ENCODE data around the gene TMEM132A.

Gene TMEM132A

DNA sequence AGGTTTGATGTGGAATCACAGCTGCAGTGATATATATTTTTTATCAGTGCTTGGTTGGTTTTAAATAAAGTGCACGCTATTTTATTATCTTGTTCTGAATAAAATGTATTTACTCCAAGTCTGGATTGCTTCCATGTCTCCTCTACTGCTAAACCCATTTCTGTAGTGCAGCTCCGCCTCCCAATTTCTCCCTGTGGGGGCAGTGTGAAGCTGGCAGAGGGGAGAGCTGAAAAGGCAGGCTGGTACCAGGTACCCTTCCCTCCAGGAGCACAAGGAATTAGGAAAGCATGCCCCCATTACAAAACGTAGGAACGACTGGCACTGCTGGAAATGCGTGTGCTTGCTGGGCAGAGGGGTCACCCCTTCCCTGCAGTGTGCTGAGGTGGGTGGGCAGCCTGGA, 934 bp upstream of the TMEM132A start:
- no peak for DNase-seq

DNA sequence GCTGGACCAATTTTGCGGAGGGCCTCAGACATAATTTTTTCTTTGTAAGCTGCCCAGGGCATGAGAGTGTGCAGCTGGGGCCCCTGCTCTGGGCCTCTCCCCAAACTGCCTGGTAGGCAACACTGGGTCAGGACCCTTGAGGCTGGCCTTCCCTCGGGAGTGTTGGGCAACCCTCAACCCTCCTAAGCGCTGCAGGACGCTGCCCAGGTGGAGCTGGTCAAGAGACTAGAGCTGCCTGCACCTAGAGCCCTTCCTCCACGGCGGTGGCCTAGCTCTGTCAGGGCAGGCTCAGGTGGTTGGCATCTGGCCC, 505 bp upstream of the TMEM132A start:
- no peak for DNase-seq

DNA sequence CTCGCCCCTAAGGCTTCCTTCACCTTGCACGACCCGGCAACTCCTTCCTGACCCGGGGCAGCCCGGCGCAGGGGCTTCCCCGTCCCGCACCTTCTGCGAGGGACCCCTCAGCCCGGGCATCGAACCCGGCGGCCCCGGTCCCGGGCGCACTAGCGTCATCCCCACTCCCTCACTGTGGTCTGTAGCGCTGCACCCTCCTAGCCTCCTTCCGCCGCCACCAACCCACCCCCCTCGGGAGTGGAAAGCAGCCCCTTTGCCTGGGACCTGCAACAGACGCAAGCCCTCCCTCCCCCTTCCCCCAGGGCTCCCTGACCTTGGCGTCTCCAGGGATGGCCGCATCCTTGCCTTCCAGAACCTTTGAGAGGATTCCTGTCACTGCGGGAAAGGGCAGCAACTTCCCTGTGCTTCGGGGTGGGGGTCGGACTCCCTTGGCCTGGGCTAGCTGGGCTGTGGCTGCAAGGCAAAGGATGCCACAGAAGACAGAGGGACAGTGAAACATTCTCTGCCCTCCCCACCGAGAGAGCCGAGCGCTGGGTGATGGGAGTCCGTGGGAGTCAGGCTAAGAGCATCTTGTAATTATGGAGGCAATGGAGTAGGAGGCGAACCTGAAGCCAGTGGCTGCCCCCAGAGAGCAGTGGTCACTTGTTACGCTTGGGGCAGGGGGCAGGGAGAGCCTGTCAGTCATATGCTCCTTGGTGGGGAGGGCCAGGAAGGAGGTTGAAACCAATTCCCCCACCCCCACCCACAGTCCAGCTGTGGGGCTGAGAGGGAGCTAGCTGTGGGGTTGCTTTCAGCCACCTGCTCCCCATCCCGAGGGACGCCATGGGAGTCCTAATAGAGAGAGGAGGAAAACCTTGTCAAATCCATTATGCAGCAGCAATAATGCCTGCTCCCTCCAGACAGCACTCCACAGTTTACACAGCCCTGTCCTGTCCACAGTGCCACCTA, 920 bp downstream of the TMEM132A start:
- DNase-seq, result no peak

DNA sequence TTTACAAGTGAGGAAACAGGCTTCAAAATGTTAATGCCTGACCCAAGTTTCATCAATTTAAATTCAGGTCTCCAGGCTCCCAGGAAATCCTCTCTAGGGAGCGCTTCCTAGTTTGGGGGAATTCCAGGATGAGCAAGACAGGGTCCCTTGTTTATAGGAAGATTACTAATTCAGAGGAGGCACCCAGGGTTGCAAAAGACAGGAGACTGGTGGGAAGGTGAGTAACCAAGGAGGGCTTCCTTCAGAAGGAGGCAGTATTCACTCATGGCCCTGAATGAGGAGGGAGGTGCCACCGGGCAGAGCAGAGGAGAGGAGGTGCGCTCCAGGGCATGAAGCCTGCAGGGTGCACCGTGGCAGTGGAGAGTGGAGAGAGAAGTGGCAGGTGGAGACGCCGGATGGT, 1.6 kb downstream of the TMEM132A start:
- no peak for DNase-seq

DNA sequence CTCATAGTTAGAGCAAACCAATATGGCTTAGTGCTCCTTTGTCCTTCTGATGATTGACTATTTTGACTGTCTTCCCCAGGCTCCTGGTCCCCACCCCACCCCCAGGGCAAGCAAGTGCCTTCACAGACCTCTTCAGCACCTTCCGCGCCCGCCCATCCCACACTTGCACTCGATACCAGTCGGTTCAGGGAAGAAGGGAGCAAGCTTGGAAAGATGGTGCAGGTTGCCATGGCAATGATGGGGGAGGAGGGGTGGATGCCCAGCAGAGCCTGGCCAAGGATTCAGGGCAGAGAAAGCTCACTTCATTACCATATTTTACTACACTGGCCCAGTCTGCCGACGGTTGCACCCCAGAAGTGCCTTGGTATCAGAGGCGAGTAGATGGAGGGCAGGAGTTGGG, 2.2 kb downstream of the TMEM132A start:
- DNase-seq, result no peak

DNA sequence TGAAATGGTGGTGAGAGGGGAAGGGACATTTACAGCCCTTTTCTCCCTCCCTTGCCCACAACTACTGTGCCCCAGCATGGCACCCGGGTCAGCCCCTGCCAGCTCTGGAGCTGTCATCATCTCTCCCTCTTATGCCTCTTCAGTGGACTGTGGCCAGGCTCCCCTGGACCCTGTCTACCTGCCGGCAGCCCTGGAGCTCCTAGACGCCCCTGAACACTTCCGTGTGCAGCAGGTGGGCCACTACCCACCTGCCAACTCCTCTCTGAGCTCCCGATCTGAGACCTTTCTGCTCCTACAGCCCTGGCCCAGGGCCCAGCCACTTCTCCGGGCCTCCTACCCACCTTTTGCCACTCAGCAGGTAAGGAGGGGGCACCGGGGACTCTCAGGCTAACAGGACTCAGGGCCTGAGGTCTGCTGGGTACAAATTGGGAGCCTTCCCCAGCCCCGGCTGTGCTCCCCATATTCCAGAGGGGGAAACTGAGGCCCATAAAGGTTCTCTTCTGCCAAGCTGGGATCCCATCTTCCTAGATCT, 2.9 kb downstream of the TMEM132A start:
- DNase-seq, result no peak

DNA sequence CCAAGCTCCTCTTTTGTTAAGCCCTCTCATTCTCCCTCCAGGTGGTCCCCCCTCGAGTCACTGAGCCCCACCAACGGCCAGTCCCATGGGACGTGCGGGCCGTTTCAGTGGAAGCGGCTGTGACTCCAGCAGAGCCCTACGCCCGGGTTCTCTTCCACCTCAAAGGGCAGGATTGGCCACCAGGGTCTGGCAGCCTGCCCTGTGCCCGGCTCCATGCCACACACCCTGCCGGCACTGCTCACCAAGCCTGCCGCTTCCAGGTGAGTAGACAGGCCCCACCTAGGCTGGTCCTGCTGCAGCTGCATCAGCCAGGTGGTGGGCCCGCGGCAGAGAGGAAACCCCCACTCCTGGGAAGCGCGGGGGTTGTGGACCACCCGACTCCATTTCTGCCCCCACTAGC, 3.3 kb downstream of the TMEM132A start:
- DNase-seq, result no peak

DNA sequence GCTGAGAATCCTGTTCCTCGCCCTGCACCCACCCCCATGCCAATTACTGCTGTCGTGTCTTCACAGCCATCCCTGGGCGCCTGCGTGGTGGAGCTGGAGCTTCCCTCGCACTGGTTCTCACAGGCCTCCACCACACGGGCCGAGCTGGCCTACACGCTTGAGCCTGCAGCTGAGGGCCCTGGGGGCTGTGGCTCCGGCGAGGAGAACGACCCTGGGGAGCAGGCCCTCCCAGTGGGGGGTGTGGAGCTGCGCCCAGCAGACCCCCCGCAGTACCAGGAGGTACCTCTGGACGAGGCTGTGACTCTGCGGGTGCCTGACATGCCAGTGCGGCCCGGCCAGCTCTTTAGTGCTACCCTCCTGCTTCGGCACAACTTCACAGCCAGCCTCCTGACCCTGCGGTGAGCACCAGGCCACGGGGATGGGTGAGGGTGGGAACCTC, 4.3 kb downstream of the TMEM132A start:
- no peak for DNase-seq

DNA sequence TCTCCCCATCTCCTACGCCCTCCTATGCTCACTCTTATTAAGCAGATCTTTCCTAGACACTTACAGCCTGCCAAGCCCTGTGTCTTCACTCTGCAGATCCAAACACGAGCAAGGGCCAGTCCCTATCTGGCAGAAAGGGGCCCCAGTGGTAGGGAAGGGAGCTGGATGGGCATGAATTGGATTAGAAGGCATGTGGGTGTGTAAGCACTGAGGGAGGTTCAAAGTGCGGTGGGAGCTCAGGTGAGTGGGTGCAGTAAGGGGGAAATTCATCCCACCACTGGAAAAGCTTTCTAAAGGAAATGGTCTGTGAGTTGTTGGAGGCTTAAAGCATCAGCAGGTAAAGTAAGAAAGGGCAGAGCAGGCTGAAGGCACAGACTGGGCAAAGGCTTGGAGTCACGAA, 5.5 kb downstream of the TMEM132A start:
- no peak for DNase-seq

GRCh38 chr11:60930394-60930793, 6.1 kb downstream of the TMEM132A start:
- no peak for DNase-seq

GRCh38 chr11:60931917-60932316, 7.7 kb downstream of the TMEM132A start:
- no peak for DNase-seq

- no peak for DNase-seq
Observed at GRCh38 chr11:60932605-60933356, 8.5 kb downstream of the TMEM132A start.

GRCh38 chr11:60933416-60934123, 9.3 kb downstream of the TMEM132A start:
- DNase-seq, result no peak

DNA sequence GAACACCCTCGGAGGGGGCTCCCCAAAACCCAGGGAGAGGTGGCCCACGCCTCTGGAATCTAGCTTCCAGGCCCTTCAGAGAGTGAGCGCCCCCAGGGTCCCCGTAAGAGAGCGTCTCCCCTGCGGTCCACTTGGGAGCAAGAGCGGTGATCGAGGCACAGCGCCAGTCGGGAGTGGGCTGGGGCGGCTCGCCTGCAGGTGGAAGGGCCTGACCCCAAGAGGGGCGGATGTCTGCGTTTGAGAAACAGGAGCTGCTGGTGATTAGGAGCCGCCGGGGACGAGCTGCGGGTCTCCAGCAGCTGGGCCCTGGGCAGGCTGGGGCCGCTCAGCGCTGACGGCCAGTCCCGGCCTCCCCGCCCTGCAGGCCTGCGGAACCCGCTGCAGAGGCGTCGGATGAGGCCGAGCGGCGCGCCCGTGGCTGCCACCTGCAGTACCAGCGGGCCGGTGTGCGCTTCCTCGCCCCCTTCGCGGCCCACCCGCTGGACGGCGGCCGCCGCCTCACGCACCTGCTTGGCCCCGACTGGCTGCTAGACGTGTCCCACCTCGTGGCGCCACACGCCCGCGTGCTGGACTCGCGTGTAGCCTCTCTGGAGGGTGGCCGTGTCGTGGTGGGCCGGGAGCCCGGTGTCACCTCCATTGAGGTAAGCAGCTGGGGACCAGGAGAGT, 10.0 kb downstream of the TMEM132A start:
- no peak for DNase-seq

DNA sequence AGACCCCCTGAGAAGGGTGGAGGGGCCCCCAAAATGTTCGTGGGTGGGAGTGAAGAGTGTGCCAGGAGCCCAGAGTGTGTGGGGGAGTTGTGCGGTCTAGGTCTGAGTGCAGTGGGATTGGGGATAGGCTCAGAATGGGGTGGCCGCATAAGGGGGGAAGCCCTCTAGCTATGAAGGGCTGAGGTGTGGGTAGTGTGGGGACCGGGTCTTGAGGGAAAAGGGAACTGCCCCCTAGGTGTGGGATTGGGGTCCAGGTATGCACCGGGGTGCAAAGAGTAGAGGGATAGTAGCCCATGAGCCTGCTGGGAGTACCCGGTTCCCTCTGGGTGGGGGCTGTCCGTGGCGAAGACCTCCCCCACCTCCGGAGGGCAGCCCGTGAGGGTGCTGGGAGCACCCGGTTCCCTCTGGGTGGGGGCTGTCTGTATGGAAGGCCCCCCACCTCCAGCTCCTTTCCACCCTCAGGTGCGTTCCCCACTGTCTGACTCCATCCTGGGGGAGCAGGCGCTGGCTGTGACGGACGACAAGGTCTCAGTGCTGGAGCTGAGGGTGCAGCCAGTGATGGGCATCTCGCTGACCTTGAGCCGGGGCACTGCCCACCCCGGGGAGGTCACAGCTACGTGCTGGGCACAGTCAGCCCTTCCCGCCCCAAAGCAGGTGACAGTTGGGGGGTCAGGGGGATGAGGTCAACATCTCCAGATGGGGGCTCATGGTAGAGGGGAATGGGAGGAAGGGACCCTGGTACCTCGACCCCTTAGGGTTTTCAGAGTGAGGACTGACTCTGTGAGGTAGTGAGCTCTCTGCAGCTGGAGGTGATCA, 10.7 kb downstream of the TMEM132A start:
- DNase-seq, result no peak

DNA sequence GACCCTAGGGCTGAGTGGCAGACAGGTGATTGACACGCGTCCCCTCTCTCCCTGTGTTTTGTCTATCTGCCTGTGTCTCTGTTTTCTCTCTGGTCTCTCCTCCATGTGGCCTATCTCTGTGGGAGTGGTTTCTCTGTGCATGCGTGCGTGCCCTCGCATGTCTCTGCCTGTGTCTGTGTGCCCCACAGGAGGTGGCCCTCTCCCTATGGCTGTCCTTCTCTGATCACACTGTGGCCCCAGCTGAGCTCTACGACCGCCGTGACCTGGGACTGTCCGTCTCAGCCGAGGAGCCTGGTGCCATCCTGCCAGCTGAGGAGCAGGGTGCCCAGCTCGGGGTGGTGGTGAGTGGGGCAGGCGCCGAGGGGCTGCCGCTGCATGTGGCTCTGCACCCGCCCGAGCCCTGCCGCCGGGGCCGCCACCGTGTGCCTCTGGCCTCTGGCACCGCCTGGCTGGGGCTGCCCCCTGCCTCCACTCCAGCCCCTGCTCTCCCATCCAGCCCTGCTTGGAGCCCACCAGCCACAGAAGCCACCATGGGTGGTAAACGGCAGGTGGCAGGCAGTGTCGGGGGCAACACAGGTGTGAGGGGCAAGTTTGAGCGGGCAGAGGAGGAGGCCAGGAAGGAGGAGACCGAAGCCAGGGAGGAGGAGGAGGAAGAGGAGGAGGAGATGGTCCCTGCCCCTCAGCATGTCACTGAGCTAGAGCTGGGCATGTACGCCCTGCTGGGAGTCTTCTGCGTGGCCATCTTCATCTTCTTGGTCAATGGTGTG, 11.6 kb downstream of the TMEM132A start:
- no peak for DNase-seq

GRCh38 chr11:60936467-60937143, 12.3 kb downstream of the TMEM132A start:
- no peak for DNase-seq

GRCh38 chr11:60937144-60937527, 12.9 kb downstream of the TMEM132A start:
- no peak for DNase-seq

- no peak for DNase-seq
Observed at GRCh38 chr11:60937811-60938210, 13.6 kb downstream of the TMEM132A start.

GRCh38 chr11:60938500-60938899, 14.2 kb downstream of the TMEM132A start:
- no peak for DNase-seq

DNA sequence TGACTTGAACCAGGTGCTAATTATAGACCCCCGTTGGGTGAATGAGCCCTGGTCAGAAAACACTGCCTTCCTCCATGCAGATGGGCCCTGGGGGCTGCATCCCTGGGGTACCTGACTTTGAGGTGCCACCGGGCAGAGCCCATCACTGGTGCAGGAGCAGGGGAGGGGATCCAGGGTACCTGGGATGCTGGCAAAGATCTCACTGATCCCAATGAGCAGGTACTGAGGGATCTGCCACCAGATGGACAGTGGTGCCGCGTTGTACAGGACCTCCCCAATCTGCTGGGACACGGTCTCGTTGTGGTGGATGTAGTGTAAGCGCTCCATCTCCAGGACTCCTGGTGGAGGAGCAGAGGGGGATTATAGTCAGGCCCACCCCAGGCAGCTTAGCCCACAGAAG, 15.0 kb downstream of the TMEM132A start:
- no peak for DNase-seq

Measured in NCI-H1105 (cell line).